ENCODE data around the gene PSMC4.

The PSMC4 gene

GRCh38 chr19:39987596-39987995 is 16.6 kb downstream of the PSMC4 start:
- TF ChIP-seq CTCF (conservative IDR thresholded peaks at IDR 0.05; ENCODE audit: low read depth, low read length) = no peak
- Histone ChIP-seq H2AFZ (ENCODE audit: low read depth) (no peak overlapping the region), H3K4me2 (no peak overlapping the region), H3K4me3 (IDR thresholded peaks at IDR 0.05; ENCODE audit: insufficient read depth, low read depth, low read length) (no peak overlapping the region), H3K27me3 (ENCODE audit: insufficient read depth, low read depth) (no peaks in the 10 kb centered on the region), H3K27ac (no peak overlapping the region), H3K9ac (no peak overlapping the region), H3K36me3 (ENCODE audit: insufficient read depth) (no peaks in the 10 kb centered on the region), H4K20me1 (ENCODE audit: insufficient read depth) (no peaks in the 10 kb centered on the region), H3K79me2 (ENCODE audit: insufficient read depth, low read depth) (peaks cover 16% of the 10 kb centered on the region; the same call in 1 of the 2 replicates), H3K4me1 (ENCODE audit: low read depth, poor library complexity, severe bottlenecking) (no peaks in the 10 kb centered on the region)

- H3K27ac ChIP-seq = no peak overlapping the region
- H4K20me1 ChIP-seq (ENCODE audit: insufficient read depth) = no peaks in the 10 kb centered on the region
- H3K4me2 ChIP-seq = no peak overlapping the region
- no peak overlapping the region for H3K4me3 ChIP-seq (IDR thresholded peaks at IDR 0.05; ENCODE audit: insufficient read depth, low read depth, low read length)
- no peak overlapping the region for H3K9ac ChIP-seq
- TF ChIP-seq CTCF (conservative IDR thresholded peaks at IDR 0.05; ENCODE audit: low read depth, low read length) = no peak
- no peaks in the 10 kb centered on the region; the same call in 1 of the 2 replicates for H3K36me3 ChIP-seq (ENCODE audit: insufficient read depth)
- H3K79me2 ChIP-seq (ENCODE audit: insufficient read depth, low read depth) = peaks cover 18% of the 10 kb centered on the region; the same call in 1 of the 2 replicates
- H3K4me1 ChIP-seq (ENCODE audit: low read depth, poor library complexity, severe bottlenecking) = peaks cover 15% of the 10 kb centered on the region
- H2AFZ ChIP-seq (ENCODE audit: low read depth) = no peak overlapping the region
- no peaks in the 10 kb centered on the region for H3K27me3 ChIP-seq (ENCODE audit: insufficient read depth, low read depth)
These were observed 22.6 kb downstream of the PSMC4 start for GRCh38 chr19:39993605-39994004.

GRCh38 chr19:39994361-39994760 is 23.4 kb downstream of the PSMC4 start:
- Histone ChIP-seq H3K27ac (no peak overlapping the region), H3K27me3 (ENCODE audit: insufficient read depth, low read depth) (no peaks in the 10 kb centered on the region), H3K4me1 (ENCODE audit: low read depth, poor library complexity, severe bottlenecking) (peaks cover 15% of the 10 kb centered on the region), H3K9ac (no peak overlapping the region), H4K20me1 (ENCODE audit: insufficient read depth) (no peaks in the 10 kb centered on the region), H2AFZ (ENCODE audit: low read depth) (no peak overlapping the region), H3K36me3 (ENCODE audit: insufficient read depth) (no peaks in the 10 kb centered on the region; the same call in 1 of the 2 replicates), H3K4me2 (no peak overlapping the region), H3K79me2 (ENCODE audit: insufficient read depth, low read depth) (peaks cover 18% of the 10 kb centered on the region; the same call in 1 of the 2 replicates), H3K4me3 (IDR thresholded peaks at IDR 0.05; ENCODE audit: insufficient read depth, low read depth, low read length) (no peak overlapping the region)
- no peak for TF ChIP-seq CTCF (conservative IDR thresholded peaks at IDR 0.05; ENCODE audit: low read depth, low read length)

GRCh38 chr19:39995794-39996193 is 24.8 kb downstream of the PSMC4 start:
- peak overlapping the region; percentile 74; the same call in 1 of the 2 replicates for H3K9ac ChIP-seq
- no peak overlapping the region for H3K27ac ChIP-seq
- no peaks in the 10 kb centered on the region; the same call in 1 of the 2 replicates for H3K36me3 ChIP-seq (ENCODE audit: insufficient read depth)
- no peaks in the 10 kb centered on the region for H3K27me3 ChIP-seq (ENCODE audit: insufficient read depth, low read depth)
- no peak overlapping the region for H2AFZ ChIP-seq (ENCODE audit: low read depth)
- H3K4me2 ChIP-seq = peak overlapping the region; percentile 95
- no peaks in the 10 kb centered on the region for H4K20me1 ChIP-seq (ENCODE audit: insufficient read depth)
- no peak for TF ChIP-seq CTCF (conservative IDR thresholded peaks at IDR 0.05; ENCODE audit: low read depth, low read length)
- peak overlapping the region; percentile 68 for H3K4me3 ChIP-seq (IDR thresholded peaks at IDR 0.05; ENCODE audit: insufficient read depth, low read depth, low read length)
- peaks cover 15% of the 10 kb centered on the region for H3K4me1 ChIP-seq (ENCODE audit: low read depth, poor library complexity, severe bottlenecking)
- H3K79me2 ChIP-seq (ENCODE audit: insufficient read depth, low read depth) = peaks cover 18% of the 10 kb centered on the region; the same call in 1 of the 2 replicates
